K562 (cell line): Measurements from ENCODE around the gene TRIM71. TPM values are rescaled to one million over a fixed set of nuclear protein-coding genes. Genes with fewer than 3 reads are reported as not detected.

Source experiments
- ATAC-seq: fragments of 200-7000 bp; cut with Tn5 transposase; 3 replicates; pipeline ENCODE4 v1.9.1; 2020; ENCODE audit warnings: moderate library complexity
- BruUV-seq: library from RNA; stranded (reverse); fragments of 400-500 nt; replicated peaks from 2 replicates; lab custom pipeline; 2021; lab: Mats Ljungman, UMichigan
- CTCF ChIA-PET: fragments of 300-600 bp; formaldehyde crosslinking; extraction: SDS; loops from one replicate; lab custom pipeline; 2021; ENCODE audit warnings: low intra/inter-chr PET ratio; lab: Yijun Ruan, JAX
- POLR2A ChIA-PET: fragments of 300-600, 350-650 bp; sonication (Branson Sonifier 250); formaldehyde crosslinking; extraction: SDS; loops from one replicate; lab custom pipeline; 2021; ENCODE audit warnings: antibody characterized with exemption, inconsistent platforms; lab: Yijun Ruan, JAX
- DNase-seq, 4 experiments: peaks; one replicate each; pipeline versions ENCODE4 v3.0.0 to v3.0.0-alpha.2; 2011 to 2018; ENCODE audit warnings: low spot score in 3 of 4, mixed read lengths in 3 of 4; ENCODE audit errors: extremely low read depth in 1 of 4
- FAIRE-seq: peaks from 2 replicates; lab custom pipeline; 2011; peaks lifted over from hg19 to GRCh38; lab: Jason Lieb, UNC
- H2AFZ ChIP-seq: 2 replicates; pipeline ENCODE4 v1.6.0; 2011; ENCODE audit warnings: low read depth, low read length, control low read depth, inconsistent platforms
- H3K27ac ChIP-seq: fragments of 200-600 bp; 3 replicates; pipeline ENCODE4 v1.8.0; 2011; ENCODE audit warnings: low read depth, mild to moderate bottlenecking, control low read depth, inconsistent platforms, low read length, moderate library complexity, mixed read lengths; ENCODE audit errors: extremely low read depth
- H3K27me3 ChIP-seq, 2 experiments: fragments of 300-600 bp in 1 of 2; 2 replicates in 1 of 2; 3 replicates in 1 of 2; pipeline versions ENCODE4 v1.6.0 to v1.8.0; 2011; ENCODE audit warnings: inconsistent platforms in 2 of 2, low read length in 2 of 2, mild to moderate bottlenecking in 1 of 2, mixed read lengths in 1 of 2, moderate library complexity in 1 of 2; ENCODE audit not compliant: control insufficient read depth in 2 of 2, insufficient read depth in 2 of 2
- H3K36me3 ChIP-seq: fragments of 300-600 bp; 3 replicates; pipeline ENCODE4 v1.8.0; 2011; ENCODE audit warnings: mild to moderate bottlenecking, low read length, inconsistent platforms; ENCODE audit not compliant: control insufficient read depth, insufficient read depth
- H3K4me1 ChIP-seq, 2 experiments: fragments of 200-600 bp in 1 of 2; replicated peaks in 1 of 2; 2 replicates in 1 of 2; 3 replicates in 1 of 2; pipeline versions ENCODE4 v1.5.1 to v1.8.0; 2011; ENCODE audit warnings: inconsistent platforms in 2 of 2, low read length in 2 of 2, mild to moderate bottlenecking in 1 of 2, mixed read lengths in 1 of 2, moderate library complexity in 1 of 2; ENCODE audit not compliant: control insufficient read depth in 2 of 2, insufficient read depth in 2 of 2
- H3K4me2 ChIP-seq: 2 replicates; pipeline ENCODE4 v1.6.1; 2011; ENCODE audit warnings: low read length, control low read depth, inconsistent platforms, mixed read lengths; ENCODE audit not compliant: insufficient read depth
- H3K4me3 ChIP-seq: fragments of 200-600 bp; sonication (generic), shearing (Covaris generic); 2 replicates; pipeline ENCODE4 v1.5.1; 2016; ENCODE audit warnings: control low read depth, inconsistent platforms
- H3K79me2 ChIP-seq: fragments of 200-600 bp; 3 replicates; pipeline ENCODE4 v1.8.0; 2011; ENCODE audit warnings: low read length, inconsistent platforms; ENCODE audit not compliant: control insufficient read depth, insufficient read depth
- H3K9ac ChIP-seq, 2 experiments: 2 replicates each; pipeline versions ENCODE4 v1.6.0 to v1.6.1; 2011; ENCODE audit warnings: low read depth in 2 of 2, low read length in 2 of 2, control low read depth in 1 of 2, inconsistent platforms in 1 of 2, mild to moderate bottlenecking in 1 of 2, mixed read lengths in 1 of 2; ENCODE audit not compliant: insufficient read depth in 1 of 2
- H3K9me1 ChIP-seq: one replicate; pipeline ENCODE4 v1.6.0; 2011; ENCODE audit warnings: inconsistent platforms, mild to moderate bottlenecking, low read length, moderate library complexity; ENCODE audit not compliant: control insufficient read depth, insufficient read depth
- H3K9me3 ChIP-seq: replicated peaks from 2 replicates; pipeline ENCODE4 v1.5.1; 2011; ENCODE audit warnings: low read depth, low read length, inconsistent platforms; ENCODE audit not compliant: control insufficient read depth, insufficient read depth
- H4K20me1 ChIP-seq: replicated peaks from 2 replicates; pipeline ENCODE4 v1.6.1; 2011; ENCODE audit warnings: low read length, inconsistent platforms, mixed read lengths; ENCODE audit not compliant: control insufficient read depth, insufficient read depth
- ATF6 ChIP-seq: sonication (generic); formaldehyde crosslinking; IDR thresholded peaks from 2 replicates; pipeline ENCODE4 v1.4.0; 2020; ENCODE audit warnings: mild to moderate bottlenecking, missing genetic modification reagents
- FOXJ2 ChIP-seq: fragments of 200-800 bp; sonication (Bioruptor generic); IDR thresholded peaks from 2 replicates; pipeline ENCODE4 v1.6.1; 2016; ENCODE audit warnings: missing genetic modification characterization, missing compliant biosample characterization
- FUS ChIP-seq: fragments of 200-400 bp; formaldehyde crosslinking; optimal IDR thresholded peaks from 2 replicates; pipeline ENCODE3; 2017; ENCODE audit warnings: low read depth, low read length
- HINFP ChIP-seq: fragments of 450-650 bp; conservative IDR thresholded peaks from 2 replicates; pipeline ENCODE4 v1.6.1; 2016; ENCODE audit warnings: missing genetic modification characterization, low read depth, mild to moderate bottlenecking, control low read depth, missing compliant biosample characterization
- RBM39 ChIP-seq: fragments of 200-400 bp; formaldehyde crosslinking; optimal IDR thresholded peaks from 2 replicates; pipeline ENCODE3; 2018; ENCODE audit warnings: low read depth, low read length
- ZC3H11A ChIP-seq: IDR thresholded peaks from 2 replicates; pipeline ENCODE4 v1.6.1; 2012; ENCODE audit warnings: low read depth, low read length, improper control_type of control experiment
- ZNF140 ChIP-seq: fragments of 250-450 bp; sonication (Bioruptor Pico); IDR thresholded peaks from 2 replicates; pipeline ENCODE4 v1.8.0; 2021; ENCODE audit warnings: moderate library complexity, mild to moderate bottlenecking, inconsistent platforms
- ZNF785 ChIP-seq: fragments of 250-450 bp; sonication (Bioruptor Pico); IDR thresholded peaks from 2 replicates; pipeline ENCODE4 v1.4.0; 2020; ENCODE audit warnings: mild to moderate bottlenecking
- WGBS: fragments of 100-300 bp; shearing (Covaris generic); methylation state at CpG from one replicate; pipeline ENCODE4 v1.1.6; 2016; ENCODE audit warnings: low coverage, mixed read lengths; ENCODE audit not compliant: insufficient coverage; ENCODE audit errors: missing lambda C conversion rate; 5-methylcytosine and 5-hydroxymethylcytosine counted together
- in situ Hi-C: fragments of 300-500 bp; cut with MboI; formaldehyde crosslinking; loops from 4 replicates; pipeline ENCODE4 v1.15.0; 2018; ENCODE audit warnings: inconsistent platforms, mixed read lengths
- intact Hi-C: fragments of 100-400 bp; cut with micrococcal nuclease; formaldehyde crosslinking; loops from 2 replicates; pipeline ENCODE4 v1.14.2; 2022
- polyA plus RNA-seq, 8 experiments: library from polyadenylated mRNA; depleted of rRNA in 4 of 8; stranded (reverse) in 5 of 8; unstranded in 3 of 8; fragments of >200 nt; fragmentation: Nextera tagmentation in 2 of 8; fragmentation: Illumina TruSeq in 1 of 8; extraction: Ambion mirVana in 2 of 8; extraction: Trizol in 1 of 8; gene quantifications; 2 replicates each; pipeline versions ENCODE4 v1.2.1 to v1.2.3, GENCODE V29; 2011 to 2014; ENCODE audit warnings: inconsistent platforms in 1 of 8, missing spikeins in 1 of 8
- total RNA-seq, 7 experiments: library from RNA; depleted of rRNA in 6 of 7; stranded (reverse); fragments of >200 nt in 6 of 7; fragmentation: Illumina TruSeq in 2 of 7; extraction: Trizol in 2 of 7; gene quantifications; 2 replicates each; pipeline versions ENCODE4 v1.2.1 to v1.2.3, GENCODE V29; 2011 to 2021; ENCODE audit warnings: low replicate concordance in 1 of 7
- TF ChIP-seq, protein P1 (sequence below): conservative IDR thresholded peaks from 2 replicates; pipeline ENCODE4 v1.6.1; 2011; ENCODE audit warnings: low read depth, mild to moderate bottlenecking, low read length; ENCODE audit not compliant: control insufficient read depth
- TF ChIP-seq, protein P2 (sequence below): fragments of 450-650 bp; IDR thresholded peaks from 2 replicates; pipeline ENCODE4 v1.6.1; 2018; ENCODE audit warnings: mild to moderate bottlenecking, low read depth; ENCODE audit not compliant: partially characterized antibody

TRIM71 gene
- total and polyA plus RNA-seq, 9 of the 15 experiments (the other 6 are each of a cell fraction or from before 2014, with no cell fraction given): 0.04 to 0.11 TPM; not detected in 7

- TF ChIP-seq ATF6 (CRISPR knock-in tag) (no peak), HINFP (tag) (no peak)
- TF ChIP-seq, protein P1, sequence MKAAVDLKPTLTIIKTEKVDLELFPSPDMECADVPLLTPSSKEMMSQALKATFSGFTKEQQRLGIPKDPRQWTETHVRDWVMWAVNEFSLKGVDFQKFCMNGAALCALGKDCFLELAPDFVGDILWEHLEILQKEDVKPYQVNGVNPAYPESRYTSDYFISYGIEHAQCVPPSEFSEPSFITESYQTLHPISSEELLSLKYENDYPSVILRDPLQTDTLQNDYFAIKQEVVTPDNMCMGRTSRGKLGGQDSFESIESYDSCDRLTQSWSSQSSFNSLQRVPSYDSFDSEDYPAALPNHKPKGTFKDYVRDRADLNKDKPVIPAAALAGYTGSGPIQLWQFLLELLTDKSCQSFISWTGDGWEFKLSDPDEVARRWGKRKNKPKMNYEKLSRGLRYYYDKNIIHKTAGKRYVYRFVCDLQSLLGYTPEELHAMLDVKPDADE: no peak
These were observed 8.0 kb downstream of the TRIM71 start (continued) for GRCh38 chr3:32825601-32826375.

DNA sequence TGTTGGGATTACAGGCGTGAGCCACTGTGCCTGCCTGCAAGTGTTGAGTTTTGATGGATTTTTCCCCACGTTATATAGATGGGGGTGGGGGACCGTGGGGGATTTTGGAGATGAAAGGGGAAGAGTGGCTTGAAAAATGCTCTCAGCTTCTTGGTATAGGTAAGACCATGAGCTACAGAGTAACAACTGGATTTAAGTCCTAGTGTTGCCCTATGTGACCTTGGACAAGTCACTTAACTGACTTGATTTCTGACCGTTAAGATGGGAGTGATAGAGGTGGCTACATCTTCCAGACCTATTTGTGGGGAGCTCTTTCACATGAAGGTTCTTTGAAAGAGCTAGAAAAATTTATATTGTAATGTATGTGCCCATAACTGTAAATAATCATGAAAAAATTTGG is 13.3 kb downstream of the TRIM71 start:
- 5% methylated on average over 3 of the region's 4 CpGs for WGBS
- no peaks in the 10 kb centered on the region for H3K4me1 ChIP-seq
- ATAC-seq (no peak), FAIRE-seq (no peak), DNase-seq (no peak)
- H2AFZ ChIP-seq: no peak overlapping the region
- BruUV-seq: no TSS peak
- no peaks in the 10 kb centered on the region for H4K20me1 ChIP-seq
- peaks cover 37 to 58% of the 10 kb centered on the region in 2 experiments for H3K27me3 ChIP-seq
- no peak overlapping the region for H3K4me2 ChIP-seq
- no peaks in the 10 kb centered on the region for H3K36me3 ChIP-seq
- H3K27ac ChIP-seq: no peak overlapping the region
- H3K4me3 ChIP-seq: no peak overlapping the region
- no peak overlapping the region for H3K9ac ChIP-seq
- POLR2A ChIA-PET: interaction anchor here (0.9 kb wide), 1 partner anchor 14 kb away, joined by 4 read pairs; no protein-coding TSS in a partner anchor
- TF ChIP-seq, protein P2, sequence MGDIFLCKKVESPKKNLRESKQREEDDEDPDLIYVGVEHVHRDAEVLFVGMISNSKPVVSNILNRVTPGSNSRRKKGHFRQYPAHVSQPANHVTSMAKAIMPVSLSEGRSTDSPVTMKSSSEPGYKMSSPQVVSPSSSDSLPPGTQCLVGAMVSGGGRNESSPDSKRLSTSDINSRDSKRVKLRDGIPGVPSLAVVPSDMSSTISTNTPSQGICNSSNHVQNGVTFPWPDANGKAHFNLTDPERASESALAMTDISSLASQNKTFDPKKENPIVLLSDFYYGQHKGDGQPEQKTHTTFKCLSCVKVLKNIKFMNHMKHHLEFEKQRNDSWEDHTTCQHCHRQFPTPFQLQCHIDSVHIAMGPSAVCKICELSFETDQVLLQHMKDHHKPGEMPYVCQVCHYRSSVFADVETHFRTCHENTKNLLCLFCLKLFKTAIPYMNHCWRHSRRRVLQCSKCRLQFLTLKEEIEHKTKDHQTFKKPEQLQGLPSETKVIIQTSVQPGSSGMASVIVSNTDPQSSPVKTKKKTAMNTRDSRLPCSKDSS: no peak
- TF ChIP-seq ZC3H11A (no peak), FOXJ2 (tag) (no peak), ZNF140 (CRISPR knock-in tag) (no peak), FUS (no peak), ZNF785 (CRISPR knock-in tag) (no peak), RBM39 (no peak)
- intact Hi-C loops: no loop called here
- no peaks in the 10 kb centered on the region for H3K79me2 ChIP-seq
- in situ Hi-C loops: no loop called here
- H3K9me1 ChIP-seq: no peaks in the 10 kb centered on the region
- no peaks in the 10 kb centered on the region for H3K9me3 ChIP-seq
- CTCF ChIA-PET: no interaction called here
